OCI-LY7 (cell line): Measurements from ENCODE around the gene IQCC. TPM values are rescaled to one million over a fixed set of nuclear protein-coding genes. Genes with fewer than 3 reads are reported as not detected.
A peak's percentile ranks its signal among the peaks of the same experiment; 100 is the strongest.

ENCODE experiments used
- BruUV-seq: library from RNA; stranded (reverse); fragments of 400-500 nt; replicated peaks from 2 replicates; lab custom pipeline; 2021; lab: Mats Ljungman, UMichigan
- CTCF ChIA-PET: fragments of 300-600 bp; sonication (Branson Sonifier 250); formaldehyde crosslinking; loops from one replicate; lab custom pipeline; 2022; ENCODE audit warnings: antibody characterized with exemption; ENCODE audit not compliant: unreplicated experiment; lab: Charles Lee
- POLR2A ChIA-PET: fragments of 300-600 bp; sonication (Branson Sonifier 250); formaldehyde crosslinking; loops from one replicate; lab custom pipeline; 2022; ENCODE audit warnings: antibody characterized with exemption; lab: Charles Lee
- DNase-seq: peaks from one replicate; pipeline ENCODE4 v3.0.0-alpha.2; 2015; ENCODE audit warnings: low spot score
- H2AFZ ChIP-seq: fragments of 200-600 bp; sonication (generic), shearing (Covaris generic); 2 replicates; pipeline ENCODE4 v1.6.1; 2014; ENCODE audit warnings: mild to moderate bottlenecking, antibody characterized with exemption, low read length, moderate library complexity
- H3K27ac ChIP-seq: fragments of 200-600 bp; sonication (generic); 2 replicates; pipeline ENCODE4 v1.5.1; 2014; ENCODE audit warnings: mixed run types, low read depth, mild to moderate bottlenecking, moderate library complexity, low read length, inconsistent platforms; ENCODE audit not compliant: poor library complexity, severe bottlenecking
- H3K36me3 ChIP-seq: fragments of 200-600 bp; sonication (generic); 2 replicates; pipeline ENCODE4 v1.6.1; 2014; ENCODE audit warnings: mild to moderate bottlenecking, antibody characterized with exemption, low read length, moderate library complexity, mixed read lengths; ENCODE audit not compliant: insufficient read depth
- H3K4me1 ChIP-seq: fragments of 200-600 bp; sonication (generic); 2 replicates; pipeline ENCODE4 v1.5.1; 2014; ENCODE audit warnings: mild to moderate bottlenecking, low read length; ENCODE audit not compliant: insufficient read depth, poor library complexity, severe bottlenecking
- H3K4me2 ChIP-seq: fragments of 200-600 bp; sonication (generic); 2 replicates; pipeline ENCODE4 v1.6.1; 2014; ENCODE audit warnings: mild to moderate bottlenecking, low read length
- H3K4me3 ChIP-seq: fragments of 200-600 bp; sonication (generic); 2 replicates; pipeline ENCODE4 v1.5.1; 2014; ENCODE audit warnings: mild to moderate bottlenecking, low read depth, low read length; ENCODE audit not compliant: poor library complexity, severe bottlenecking
- H3K79me2 ChIP-seq: fragments of 200-600 bp; sonication (generic); 2 replicates; pipeline ENCODE4 v1.6.1; 2016; ENCODE audit warnings: low read depth, mild to moderate bottlenecking, low read length, moderate library complexity, mixed read lengths; ENCODE audit not compliant: insufficient read depth
- H3K9me2 ChIP-seq: fragments of 200-600 bp; sonication (generic); 2 replicates; pipeline ENCODE4 v1.6.1; 2016; ENCODE audit warnings: mild to moderate bottlenecking, low read length, mixed read lengths; ENCODE audit not compliant: insufficient read depth
- H3K9me3 ChIP-seq: fragments of 200-600 bp; sonication (generic); 2 replicates; pipeline ENCODE4 v1.6.1; 2014; ENCODE audit warnings: mild to moderate bottlenecking, mixed run types, low read length, mixed read lengths
- H4K20me1 ChIP-seq: fragments of 200-600 bp; sonication (generic); 2 replicates; pipeline ENCODE4 v1.6.1; 2014; ENCODE audit warnings: mild to moderate bottlenecking, antibody characterized with exemption, low read length, moderate library complexity, mixed read lengths; ENCODE audit not compliant: insufficient read depth
- CTCF ChIP-seq: fragments of 200-600 bp; sonication (generic); conservative IDR thresholded peaks from 2 replicates; pipeline ENCODE4 v1.5.1; 2014; ENCODE audit warnings: mild to moderate bottlenecking, antibody characterized with exemption, low read length, moderate library complexity, mixed read lengths
- EZH2phosphoT487 ChIP-seq: fragments of 200-600 bp; sonication (generic); IDR thresholded peaks from 2 replicates; pipeline ENCODE4 v1.6.1; 2018; ENCODE audit warnings: low read depth, borderline replicate concordance, mild to moderate bottlenecking, mixed run types, antibody characterized with exemption, low read length, moderate library complexity, mixed read lengths
- intact Hi-C: fragments of 100-400 bp; cut with micrococcal nuclease; formaldehyde crosslinking; loops from one replicate; pipeline ENCODE4 v1.10.0; 2022; ENCODE audit not compliant: unreplicated experiment
- total RNA-seq, 2 experiments: library from RNA; depleted of rRNA in 1 of 2; stranded (reverse); fragments of >200 nt in 1 of 2; shearing (Covaris generic) in 1 of 2; gene quantifications; 2 replicates each; pipeline ENCODE4 v1.2.3, GENCODE V29; 2014 to 2022

The IQCC gene
- total RNA-seq, 2 experiments from 2014 or later = 8.0 to 14.5 TPM

DNA sequence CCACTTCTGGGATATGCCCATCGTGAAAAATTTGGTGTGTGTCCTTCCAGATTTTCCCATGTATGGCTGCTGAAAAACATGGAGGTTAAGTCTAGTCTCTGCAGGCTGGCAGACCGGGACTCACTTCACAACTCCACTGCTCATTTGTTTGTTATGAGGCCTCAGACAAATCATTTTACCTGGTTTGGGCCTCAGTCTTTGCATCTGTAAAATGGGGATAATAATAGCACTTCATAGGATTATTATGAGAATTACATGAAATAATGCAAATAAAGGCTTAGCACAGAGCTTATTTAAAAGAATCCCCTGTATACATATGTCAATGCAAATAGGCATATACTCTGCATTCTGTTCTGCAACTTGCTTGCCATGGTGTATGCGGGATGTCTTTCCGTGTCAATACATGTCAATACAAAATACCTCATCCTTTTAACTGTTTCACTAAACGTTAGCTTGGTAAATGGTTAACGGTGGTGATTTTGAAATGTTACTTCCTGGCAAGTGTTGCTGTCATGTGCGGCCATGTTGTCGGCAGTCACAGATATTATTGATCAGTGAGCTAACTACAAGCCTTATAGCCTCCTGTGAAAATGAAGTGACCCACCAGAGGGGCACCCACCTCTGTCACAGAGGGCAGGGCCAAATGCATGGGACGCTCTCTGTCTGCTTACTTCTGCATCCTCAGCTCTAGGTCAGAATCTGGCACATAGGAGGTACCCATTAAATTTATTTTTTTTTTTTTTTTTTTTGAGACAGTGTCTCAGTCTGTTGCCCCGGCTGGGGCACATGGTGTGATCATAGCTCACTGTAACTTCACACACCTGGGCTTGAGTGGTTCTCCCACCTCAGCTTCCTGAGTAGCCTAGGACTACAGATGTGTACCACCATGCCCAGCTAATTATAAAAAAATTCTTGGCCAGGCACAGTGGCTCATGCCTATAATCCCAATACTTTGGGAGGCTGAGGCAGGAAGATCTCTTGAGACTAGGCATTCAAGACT lies 49.9 kb downstream of the IQCC start:
- TSS peak; percentile 52 for BruUV-seq
- CTCF ChIA-PET = interaction anchor here (0.9 to 1.4 kb wide), 4 partner anchors 11 to 66 kb away, joined by 3 to 6 read pairs (median 3); no protein-coding TSS in a partner anchor
- Histone ChIP-seq H3K36me3 (peaks cover 9% of the 10 kb centered on the region; the same call in 1 of the 2 replicates), H3K27ac (peak overlapping the region; percentile 99), H3K79me2 (peaks cover 84% of the 10 kb centered on the region), H4K20me1 (no peaks in the 10 kb centered on the region), H3K9me3 (no peaks in the 10 kb centered on the region), H2AFZ (peak overlapping the region; percentile 27; the same call in 1 of the 2 replicates), H3K4me1 (peaks cover 87% of the 10 kb centered on the region), H3K4me3 (peak overlapping the region; percentile 69), H3K9me2 (no peaks in the 10 kb centered on the region), H3K4me2 (peak overlapping the region; percentile 83)
- POLR2A ChIA-PET = interaction anchor here (0.6 to 9.6 kb wide), 13 partner anchors 9 to 952 kb away, joined by 3 to 70 read pairs (median 5); partner anchors contain the start of genes HDAC1 and MARCKSL1
- DNase-seq = peak; percentile 78
- TF ChIP-seq EZH2phosphoT487 (no peak), CTCF (no peak)
- intact Hi-C loops = no loop called here

GRCh38 chr1:32256473-32257226 lies 51.2 kb downstream of the IQCC start:
- peak overlapping the region; percentile 2; the same call in 1 of the 2 replicates for H2AFZ ChIP-seq
- TF ChIP-seq EZH2phosphoT487 (no peak), CTCF (no peak)
- peak overlapping the region; percentile 83 for H3K4me2 ChIP-seq
- H3K36me3 ChIP-seq = peaks cover 14% of the 10 kb centered on the region; the same call in 1 of the 2 replicates
- DNase-seq = no peak
- intact Hi-C loops = no loop called here
- BruUV-seq = no TSS peak
- no peaks in the 10 kb centered on the region for H3K9me3 ChIP-seq
- H3K79me2 ChIP-seq = peaks cover 93% of the 10 kb centered on the region
- ChIA-PET CTCF (interaction anchor here (1.3 kb wide), 1 partner anchor 65 kb away, joined by 3 read pairs; no protein-coding TSS in a partner anchor), POLR2A (interaction anchor here (0.5 to 9.6 kb wide), 6 partner anchors 6 to 88 kb away, joined by 3 to 79 read pairs (median 6); partner anchors contain the start of genes HDAC1, LCK and MARCKSL1)
- peak overlapping the region; percentile 99 for H3K27ac ChIP-seq
- no peaks in the 10 kb centered on the region for H4K20me1 ChIP-seq
- peak overlapping the region; percentile 45 for H3K4me3 ChIP-seq
- no peaks in the 10 kb centered on the region for H3K9me2 ChIP-seq
- peaks cover 87% of the 10 kb centered on the region for H3K4me1 ChIP-seq
